ENCODE data around the gene ACTRT2.

ACTRT2 gene

GRCh38 chr1:3022976-3023375, 1.7 kb downstream of the ACTRT2 start:
- Histone ChIP-seq H2BK5ac (ENCODE audit: low read depth, low read length, poor library complexity) (no peak overlapping the region), H3K27me3 (ENCODE audit: insufficient read depth, low read length) (no peaks in the 10 kb centered on the region), H2BK120ac (ENCODE audit: insufficient read depth, low read length, poor library complexity) (no peak overlapping the region), H2AFZ (ENCODE audit: insufficient read depth, low read length, poor library complexity) (no peak overlapping the region), H3K14ac (ENCODE audit: low read length) (no peak overlapping the region), H3K4me3 (ENCODE audit: low read depth, low read length) (no peak overlapping the region), H4K12ac (ENCODE audit: low read depth, low read length) (no peak overlapping the region), H2AK5ac (ENCODE audit: low read length) (no peak overlapping the region), H3K79me1 (ENCODE audit: low read length) (no peaks in the 10 kb centered on the region), H4K91ac (ENCODE audit: low read depth, low read length) (no peak overlapping the region), H3K4ac (ENCODE audit: low read depth, low read length) (no peak overlapping the region), H3K4me1 (ENCODE audit: control insufficient read depth in 1 of 2, insufficient read depth in 2 of 2, low read length in 2 of 2) (no peaks in the 10 kb centered on the region), H4K8ac (ENCODE audit: low read depth, low read length) (no peak overlapping the region), H3K23ac (ENCODE audit: low read length) (no peak overlapping the region), H3K27ac (ENCODE audit: low read depth, low read length) (no peak overlapping the region), H3K79me2 (ENCODE audit: control insufficient read depth, insufficient read depth, low read length, poor library complexity) (no peaks in the 10 kb centered on the region), H3K36me3 (ENCODE audit: control insufficient read depth in 1 of 2, insufficient read depth in 2 of 2, low read length in 2 of 2) (no peaks in the 10 kb centered on the region), H3K9ac (ENCODE audit: low read length) (no peak overlapping the region), H3K18ac (ENCODE audit: low read length) (no peak overlapping the region), H3K9me3 (ENCODE audit: insufficient read depth, low read depth, low read length) (peaks cover 34% of the 10 kb centered on the region), H2BK12ac (ENCODE audit: low read length) (no peak overlapping the region), H3K4me2 (ENCODE audit: low read length) (no peak overlapping the region)
- DNase-seq, result no peak
- WGBS (ENCODE audit: extremely low coverage, insufficient coverage, insufficient read length), result no CpG with 5 or more reads among the region's 14 CpGs

- Histone ChIP-seq H3K27me3 (ENCODE audit: insufficient read depth, low read length) (no peaks in the 10 kb centered on the region), H3K79me1 (ENCODE audit: low read length) (no peaks in the 10 kb centered on the region), H4K12ac (ENCODE audit: low read depth, low read length) (no peak overlapping the region), H3K27ac (ENCODE audit: low read depth, low read length) (no peak overlapping the region), H4K91ac (ENCODE audit: low read depth, low read length) (no peak overlapping the region), H3K4ac (ENCODE audit: low read depth, low read length) (no peak overlapping the region), H2BK5ac (ENCODE audit: low read depth, low read length, poor library complexity) (no peak overlapping the region), H3K23ac (ENCODE audit: low read length) (no peak overlapping the region), H2AK5ac (ENCODE audit: low read length) (no peak overlapping the region), H3K18ac (ENCODE audit: low read length) (no peak overlapping the region), H2BK12ac (ENCODE audit: low read length) (no peak overlapping the region), H3K4me1 (ENCODE audit: control insufficient read depth in 1 of 2, insufficient read depth in 2 of 2, low read length in 2 of 2) (no peaks in the 10 kb centered on the region), H2BK120ac (ENCODE audit: insufficient read depth, low read length, poor library complexity) (no peak overlapping the region), H3K14ac (ENCODE audit: low read length) (no peak overlapping the region), H3K9ac (ENCODE audit: low read length) (no peak overlapping the region), H3K4me2 (ENCODE audit: low read length) (no peak overlapping the region), H3K4me3 (ENCODE audit: low read depth, low read length) (no peak overlapping the region), H3K36me3 (ENCODE audit: control insufficient read depth in 1 of 2, insufficient read depth in 2 of 2, low read length in 2 of 2) (no peaks in the 10 kb centered on the region), H4K8ac (ENCODE audit: low read depth, low read length) (no peak overlapping the region), H2AFZ (ENCODE audit: insufficient read depth, low read length, poor library complexity) (no peak overlapping the region), H3K9me3 (ENCODE audit: insufficient read depth, low read depth, low read length) (peaks cover 29% of the 10 kb centered on the region), H3K79me2 (ENCODE audit: control insufficient read depth, insufficient read depth, low read length, poor library complexity) (no peaks in the 10 kb centered on the region)
- DNase-seq, result no peak
- no CpG with 5 or more reads among the region's 9 CpGs for WGBS (ENCODE audit: extremely low coverage, insufficient coverage, insufficient read length)
Measured at GRCh38 chr1:3024019-3024418, 2.8 kb downstream of the ACTRT2 start.

- no peaks in the 10 kb centered on the region for H3K79me1 ChIP-seq (ENCODE audit: low read length)
- no peak overlapping the region for H4K91ac ChIP-seq (ENCODE audit: low read depth, low read length)
- no peak overlapping the region for H3K4me2 ChIP-seq (ENCODE audit: low read length)
- no peak overlapping the region for H3K14ac ChIP-seq (ENCODE audit: low read length)
- no peak overlapping the region for H3K18ac ChIP-seq (ENCODE audit: low read length)
- no peaks in the 10 kb centered on the region for H3K36me3 ChIP-seq (ENCODE audit: control insufficient read depth in 1 of 2, insufficient read depth in 2 of 2, low read length in 2 of 2)
- no peak overlapping the region for H2BK120ac ChIP-seq (ENCODE audit: insufficient read depth, low read length, poor library complexity)
- no peak overlapping the region for H3K9ac ChIP-seq (ENCODE audit: low read length)
- H2AK5ac ChIP-seq (ENCODE audit: low read length), result no peak overlapping the region
- no peak for DNase-seq
- H3K79me2 ChIP-seq (ENCODE audit: control insufficient read depth, insufficient read depth, low read length, poor library complexity), result no peaks in the 10 kb centered on the region
- H4K8ac ChIP-seq (ENCODE audit: low read depth, low read length), result no peak overlapping the region
- no peak overlapping the region for H4K12ac ChIP-seq (ENCODE audit: low read depth, low read length)
- H3K9me3 ChIP-seq (ENCODE audit: insufficient read depth, low read depth, low read length), result peaks cover 25% of the 10 kb centered on the region
- H3K23ac ChIP-seq (ENCODE audit: low read length), result no peak overlapping the region
- no peak overlapping the region for H2AFZ ChIP-seq (ENCODE audit: insufficient read depth, low read length, poor library complexity)
- H3K4ac ChIP-seq (ENCODE audit: low read depth, low read length), result no peak overlapping the region
- no peaks in the 10 kb centered on the region for H3K4me1 ChIP-seq (ENCODE audit: control insufficient read depth in 1 of 2, insufficient read depth in 2 of 2, low read length in 2 of 2)
- no peaks in the 10 kb centered on the region for H3K27me3 ChIP-seq (ENCODE audit: insufficient read depth, low read length)
- H2BK12ac ChIP-seq (ENCODE audit: low read length), result no peak overlapping the region
- no peak overlapping the region for H3K4me3 ChIP-seq (ENCODE audit: low read depth, low read length)
- no peak overlapping the region for H3K27ac ChIP-seq (ENCODE audit: low read depth, low read length)
- no CpG with 5 or more reads among the region's 11 CpGs for WGBS (ENCODE audit: extremely low coverage, insufficient coverage, insufficient read length)
- no peak overlapping the region for H2BK5ac ChIP-seq (ENCODE audit: low read depth, low read length, poor library complexity)
Measured at GRCh38 chr1:3024588-3024987, 3.3 kb downstream of the ACTRT2 start.

- H4K91ac ChIP-seq (ENCODE audit: low read depth, low read length), result no peak overlapping the region
- H3K14ac ChIP-seq (ENCODE audit: low read length), result no peak overlapping the region
- no peak for DNase-seq
- H4K12ac ChIP-seq (ENCODE audit: low read depth, low read length), result no peak overlapping the region
- no peaks in the 10 kb centered on the region for H3K4me1 ChIP-seq (ENCODE audit: control insufficient read depth in 1 of 2, insufficient read depth in 2 of 2, low read length in 2 of 2)
- no peak overlapping the region for H2BK12ac ChIP-seq (ENCODE audit: low read length)
- H3K4me3 ChIP-seq (ENCODE audit: low read depth, low read length), result peak overlapping the region; percentile 43
- H2BK120ac ChIP-seq (ENCODE audit: insufficient read depth, low read length, poor library complexity), result no peak overlapping the region
- H3K79me2 ChIP-seq (ENCODE audit: control insufficient read depth, insufficient read depth, low read length, poor library complexity), result no peaks in the 10 kb centered on the region
- no peaks in the 10 kb centered on the region for H3K27me3 ChIP-seq (ENCODE audit: insufficient read depth, low read length)
- H2AK5ac ChIP-seq (ENCODE audit: low read length), result no peak overlapping the region
- no peak overlapping the region for H3K27ac ChIP-seq (ENCODE audit: low read depth, low read length)
- no peak overlapping the region for H3K4me2 ChIP-seq (ENCODE audit: low read length)
- WGBS (ENCODE audit: extremely low coverage, insufficient coverage, insufficient read length), result no CpG with 5 or more reads among the region's 1 CpG
- H3K18ac ChIP-seq (ENCODE audit: low read length), result no peak overlapping the region
- H2AFZ ChIP-seq (ENCODE audit: insufficient read depth, low read length, poor library complexity), result no peak overlapping the region
- no peaks in the 10 kb centered on the region for H3K79me1 ChIP-seq (ENCODE audit: low read length)
- H3K4ac ChIP-seq (ENCODE audit: low read depth, low read length), result no peak overlapping the region
- H3K9ac ChIP-seq (ENCODE audit: low read length), result no peak overlapping the region
- H3K23ac ChIP-seq (ENCODE audit: low read length), result no peak overlapping the region
- no peak overlapping the region for H4K8ac ChIP-seq (ENCODE audit: low read depth, low read length)
- H2BK5ac ChIP-seq (ENCODE audit: low read depth, low read length, poor library complexity), result no peak overlapping the region
- H3K36me3 ChIP-seq (ENCODE audit: control insufficient read depth in 1 of 2, insufficient read depth in 2 of 2, low read length in 2 of 2), result no peaks in the 10 kb centered on the region
- peaks cover 25% of the 10 kb centered on the region for H3K9me3 ChIP-seq (ENCODE audit: insufficient read depth, low read depth, low read length)
Measured at GRCh38 chr1:3026124-3026523, 4.9 kb downstream of the ACTRT2 start.
